Coronary artery (tissue), 2 donors: ENCODE data around the gene CFAP58.

Source experiments
- DNase-seq: peaks from one replicate; pipeline ENCODE4 v3.0.0-alpha.2; 2017; ENCODE audit warnings: low spot score
- H3K27ac ChIP-seq, 2 donors: fragments of 200-600 bp; sonication (generic); one replicate each; pipeline ENCODE4 v1.5.1; 2016 to 2019
- H3K4me3 ChIP-seq: fragments of 200-600 bp; sonication (generic); 2 replicates; pipeline ENCODE4 v1.5.1; 2016; ENCODE audit warnings: mild to moderate bottlenecking, moderate library complexity
- TF ChIP-seq, protein P1 (sequence below): fragments of 200-600 bp; sonication (generic); IDR thresholded peaks from one replicate; pipeline ENCODE4 v1.5.1; 2019; ENCODE audit warnings: antibody characterized with exemption

CFAP58 gene

GRCh38 chr10:104323085-104323484 lies 30.5 kb upstream of the CFAP58 start:
- H3K27ac ChIP-seq = peak overlapping the region in 1 of 2 donors; percentile 90
- TF ChIP-seq, protein P1, sequence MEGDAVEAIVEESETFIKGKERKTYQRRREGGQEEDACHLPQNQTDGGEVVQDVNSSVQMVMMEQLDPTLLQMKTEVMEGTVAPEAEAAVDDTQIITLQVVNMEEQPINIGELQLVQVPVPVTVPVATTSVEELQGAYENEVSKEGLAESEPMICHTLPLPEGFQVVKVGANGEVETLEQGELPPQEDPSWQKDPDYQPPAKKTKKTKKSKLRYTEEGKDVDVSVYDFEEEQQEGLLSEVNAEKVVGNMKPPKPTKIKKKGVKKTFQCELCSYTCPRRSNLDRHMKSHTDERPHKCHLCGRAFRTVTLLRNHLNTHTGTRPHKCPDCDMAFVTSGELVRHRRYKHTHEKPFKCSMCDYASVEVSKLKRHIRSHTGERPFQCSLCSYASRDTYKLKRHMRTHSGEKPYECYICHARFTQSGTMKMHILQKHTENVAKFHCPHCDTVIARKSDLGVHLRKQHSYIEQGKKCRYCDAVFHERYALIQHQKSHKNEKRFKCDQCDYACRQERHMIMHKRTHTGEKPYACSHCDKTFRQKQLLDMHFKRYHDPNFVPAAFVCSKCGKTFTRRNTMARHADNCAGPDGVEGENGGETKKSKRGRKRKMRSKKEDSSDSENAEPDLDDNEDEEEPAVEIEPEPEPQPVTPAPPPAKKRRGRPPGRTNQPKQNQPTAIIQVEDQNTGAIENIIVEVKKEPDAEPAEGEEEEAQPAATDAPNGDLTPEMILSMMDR = no peak
- DNase-seq = no peak
- H3K4me3 ChIP-seq = no peak overlapping the region

DNA sequence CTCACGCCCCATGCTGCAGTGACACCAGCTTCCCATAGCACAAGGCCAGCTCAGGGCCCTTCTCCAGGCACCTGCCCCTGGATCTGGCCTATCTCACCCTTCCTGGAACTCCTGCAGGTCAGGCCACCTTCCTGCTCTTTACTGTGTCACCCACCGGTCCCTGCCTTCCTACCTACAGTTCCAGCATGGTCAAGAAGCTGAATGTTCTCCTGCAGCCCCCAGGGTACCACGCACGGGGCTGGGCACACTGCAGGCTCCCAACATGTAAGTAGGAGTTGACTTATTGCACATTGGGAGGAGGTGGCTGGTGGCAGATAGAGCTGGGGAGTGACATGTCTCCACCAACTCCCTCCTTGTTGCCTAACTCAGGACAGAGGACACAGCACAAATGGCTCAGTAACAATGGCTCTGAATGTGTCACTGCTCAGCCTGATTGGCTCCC lies 29.9 kb upstream of the CFAP58 start:
- Histone ChIP-seq H3K27ac (peak overlapping the region in 1 of 2 donors; percentile 90), H3K4me3 (no peak overlapping the region)
- TF ChIP-seq, protein P1 = no peak
- no peak for DNase-seq

DNA sequence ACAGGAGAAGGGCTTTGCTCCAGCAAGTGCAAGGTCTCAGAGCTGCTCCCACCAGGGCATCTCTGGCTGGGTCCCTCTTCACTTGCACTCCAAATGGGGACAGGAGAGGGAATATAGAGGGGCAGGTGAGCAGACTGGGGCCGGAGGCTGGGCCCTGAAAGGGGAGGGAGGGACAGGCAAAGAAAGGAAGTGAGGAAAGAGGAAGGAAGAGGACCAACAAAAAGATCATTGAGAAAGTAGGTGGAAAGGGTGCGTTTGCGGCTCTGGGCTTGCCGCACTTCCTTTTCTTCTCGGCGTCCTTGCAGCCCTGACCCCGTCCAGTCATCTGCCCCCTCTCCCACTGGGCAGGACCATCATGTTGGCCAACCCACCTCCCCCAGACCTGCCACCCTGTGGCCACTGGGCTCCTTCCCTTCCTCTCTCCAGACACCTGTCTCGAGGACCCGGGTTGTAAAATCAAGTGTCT lies 29.4 kb upstream of the CFAP58 start:
- TF ChIP-seq, protein P1 = no peak
- DNase-seq = peak; percentile 77
- H3K4me3 ChIP-seq = no peak overlapping the region
- peak overlapping the region in 1 of 2 donors; percentile 90 for H3K27ac ChIP-seq

- H3K27ac ChIP-seq = peak overlapping the region in 1 of 2 donors; percentile 90
- TF ChIP-seq, protein P1 = no peak
- DNase-seq = no peak
- no peak overlapping the region for H3K4me3 ChIP-seq
Measured at GRCh38 chr10:104324931-104325330, 28.7 kb upstream of the CFAP58 start.

DNA sequence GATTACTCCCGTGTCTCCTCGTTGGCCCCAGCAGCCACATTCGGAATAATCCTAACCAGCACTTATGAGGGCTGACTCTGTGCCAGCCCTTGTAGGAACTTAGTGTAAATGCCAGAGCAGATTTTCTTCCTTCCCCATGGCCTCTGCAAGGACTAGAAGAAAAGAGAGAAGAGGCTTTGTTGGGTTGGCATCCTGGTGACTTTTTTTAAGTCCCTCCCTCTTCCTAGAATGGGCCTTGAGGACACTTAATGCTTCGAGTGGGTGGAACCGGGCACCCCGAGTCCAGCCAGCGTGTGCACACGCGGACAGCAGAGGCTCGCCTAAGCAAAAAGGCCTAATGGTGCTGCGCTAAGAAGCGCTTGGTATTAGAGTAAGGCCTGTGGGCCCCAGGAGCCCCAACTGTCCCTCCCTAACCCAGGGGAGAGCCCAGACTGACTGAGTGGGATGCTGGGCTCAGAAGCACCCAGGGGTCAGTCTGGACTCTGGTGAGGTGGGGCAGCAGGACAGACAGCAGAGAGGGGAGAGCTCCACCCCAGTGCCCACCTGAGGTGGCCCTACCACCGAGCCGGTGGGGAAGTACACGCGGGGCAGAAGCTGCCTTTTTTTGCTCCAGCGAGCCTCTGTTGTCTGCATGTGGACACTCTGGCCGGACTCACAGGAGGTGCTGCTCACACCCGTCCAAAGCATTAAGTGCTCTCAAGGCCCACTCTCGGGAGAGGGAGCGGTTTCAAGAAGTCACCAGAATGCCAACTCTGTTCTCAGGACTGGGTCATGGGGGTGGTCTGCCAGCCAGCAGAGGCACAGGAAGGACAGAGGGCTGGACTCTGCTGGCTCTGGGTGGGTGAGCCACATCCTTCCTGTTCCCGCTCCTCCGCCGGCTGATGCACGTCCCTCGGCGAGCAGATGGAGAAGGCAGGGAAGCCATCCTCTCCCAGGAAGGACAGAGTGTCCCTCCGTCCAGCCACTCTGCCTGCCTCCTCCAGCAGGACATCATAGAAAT lies 27.9 kb upstream of the CFAP58 start:
- H3K27ac ChIP-seq = peak overlapping the region; percentile 55 to 90
- H3K4me3 ChIP-seq = peak overlapping the region; percentile 51
- TF ChIP-seq, protein P1 = no peak
- DNase-seq = no peak

DNA sequence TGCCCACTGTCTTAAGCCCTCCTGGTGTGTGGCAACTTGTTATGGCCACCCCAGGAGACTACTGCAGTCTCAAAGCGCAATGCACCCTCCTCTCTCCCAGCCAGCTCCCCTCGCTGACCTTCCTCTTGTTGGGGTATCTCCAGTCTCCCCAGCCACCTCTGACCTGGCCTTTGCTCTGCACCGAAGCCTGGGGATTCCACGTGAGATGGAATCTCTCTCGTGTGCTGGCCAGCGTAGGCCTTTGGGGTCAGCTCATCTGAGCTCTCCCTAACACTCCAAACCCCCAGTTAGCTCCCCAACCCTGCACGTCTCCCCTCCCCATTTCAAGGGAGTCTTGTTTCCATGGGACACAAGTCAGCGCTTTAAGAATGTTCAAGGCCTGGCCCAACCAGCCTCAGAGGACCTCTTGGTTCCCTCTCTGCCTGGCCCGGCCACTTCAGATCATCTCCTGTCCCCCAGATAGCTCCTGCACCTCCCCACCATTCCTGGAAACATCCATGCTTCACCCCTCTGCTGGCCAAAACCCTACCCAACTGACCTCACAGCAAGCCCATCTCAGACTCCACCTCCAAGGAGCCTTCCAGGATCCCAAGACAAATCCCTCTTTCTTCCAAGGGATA lies 26.5 kb upstream of the CFAP58 start:
- H3K27ac ChIP-seq = peak overlapping the region in 1 of 2 donors; percentile 90
- TF ChIP-seq, protein P1 = no peak
- no peak for DNase-seq
- H3K4me3 ChIP-seq = peak overlapping the region; percentile 59
